ENCODE measurements around the gene C7.
"Not testable (repeated sequence)": the region's sequence is repeated elsewhere in the genome, so short reads cannot be mapped to it uniquely, and the experiment has no call there.

C7 gene

DNA sequence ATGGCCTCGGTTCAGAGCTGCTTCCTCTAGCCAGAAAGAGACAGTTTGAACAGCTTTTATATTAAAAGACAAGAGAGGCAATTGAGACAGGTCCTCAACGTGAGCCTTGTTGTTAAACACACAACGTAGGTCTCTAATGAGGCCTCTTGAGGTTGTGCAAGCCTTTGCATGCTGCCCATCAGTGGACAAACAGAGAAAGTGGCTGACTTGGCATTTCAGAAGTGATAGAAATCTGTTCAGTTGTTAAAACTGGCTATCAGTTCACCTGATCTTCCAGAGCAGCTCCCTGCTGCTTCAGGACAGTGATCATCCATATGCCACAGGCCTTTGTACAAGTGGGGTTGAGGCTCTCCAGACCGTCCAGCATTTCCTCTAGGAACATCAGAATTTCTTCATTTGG is 103.0 kb downstream of the C7 start:
- TF ChIP-seq, protein P1, sequence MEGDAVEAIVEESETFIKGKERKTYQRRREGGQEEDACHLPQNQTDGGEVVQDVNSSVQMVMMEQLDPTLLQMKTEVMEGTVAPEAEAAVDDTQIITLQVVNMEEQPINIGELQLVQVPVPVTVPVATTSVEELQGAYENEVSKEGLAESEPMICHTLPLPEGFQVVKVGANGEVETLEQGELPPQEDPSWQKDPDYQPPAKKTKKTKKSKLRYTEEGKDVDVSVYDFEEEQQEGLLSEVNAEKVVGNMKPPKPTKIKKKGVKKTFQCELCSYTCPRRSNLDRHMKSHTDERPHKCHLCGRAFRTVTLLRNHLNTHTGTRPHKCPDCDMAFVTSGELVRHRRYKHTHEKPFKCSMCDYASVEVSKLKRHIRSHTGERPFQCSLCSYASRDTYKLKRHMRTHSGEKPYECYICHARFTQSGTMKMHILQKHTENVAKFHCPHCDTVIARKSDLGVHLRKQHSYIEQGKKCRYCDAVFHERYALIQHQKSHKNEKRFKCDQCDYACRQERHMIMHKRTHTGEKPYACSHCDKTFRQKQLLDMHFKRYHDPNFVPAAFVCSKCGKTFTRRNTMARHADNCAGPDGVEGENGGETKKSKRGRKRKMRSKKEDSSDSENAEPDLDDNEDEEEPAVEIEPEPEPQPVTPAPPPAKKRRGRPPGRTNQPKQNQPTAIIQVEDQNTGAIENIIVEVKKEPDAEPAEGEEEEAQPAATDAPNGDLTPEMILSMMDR (conservative IDR thresholded peaks at IDR 0.05): no peak
- no peak overlapping the region for H3K27ac ChIP-seq

DNA sequence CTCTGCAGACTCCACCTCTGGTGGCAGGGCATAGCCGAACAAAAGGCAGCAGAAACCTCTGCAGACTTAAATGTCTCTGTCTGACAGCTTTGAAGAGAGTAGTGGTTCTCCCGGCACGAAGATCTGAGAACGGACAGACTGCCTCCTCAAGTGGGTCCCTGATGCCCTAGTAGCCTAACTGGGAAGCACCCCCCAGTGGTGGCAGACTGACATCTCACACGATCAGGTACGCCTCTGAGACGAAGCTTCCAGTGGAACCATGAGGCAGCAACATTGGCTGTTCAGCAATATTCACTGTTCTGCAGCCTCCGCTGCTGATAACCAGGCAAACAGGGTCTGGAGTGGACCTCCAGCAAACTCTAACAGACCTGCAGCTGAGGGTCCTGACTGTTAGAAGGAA is 113.3 kb downstream of the C7 start:
- not testable (repeated sequence) for H3K27ac ChIP-seq
